GM12874 (cell line): ENCODE measurements around the gene EPC1.
A peak's percentile ranks its signal among the peaks of the same experiment; 100 is the strongest.

Experiments
- CTCF ChIP-seq: IDR thresholded peaks from 2 replicates; pipeline ENCODE4 v1.5.1; 2011; ENCODE audit warnings: low read depth, mild to moderate bottlenecking, control low read depth, low read length, moderate library complexity; ENCODE audit not compliant: insufficient read depth

The EPC1 gene

DNA sequence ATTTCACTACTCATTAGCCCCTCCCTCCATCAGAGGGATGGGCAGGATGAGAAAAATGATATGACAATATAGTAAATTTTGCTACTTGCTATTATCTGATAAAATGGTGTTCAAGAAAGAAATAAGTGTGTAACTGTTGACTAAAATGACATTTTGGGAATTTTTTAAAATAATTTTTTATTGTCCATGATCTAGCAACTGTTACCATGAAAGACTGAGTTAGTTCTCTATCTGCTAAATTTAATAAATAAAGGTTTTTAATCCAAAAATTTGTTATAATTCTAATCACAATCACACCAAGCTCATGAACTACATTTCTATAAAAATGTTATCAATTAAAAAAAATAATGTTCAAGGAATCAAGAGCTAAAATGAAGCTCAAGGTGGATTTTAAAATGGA is 28.7 kb upstream of the EPC1 start:
- TF ChIP-seq CTCF: no peak

- no peak for TF ChIP-seq CTCF
Measured at GRCh38 chr10:32374605-32375004, 27.6 kb upstream of the EPC1 start.

DNA sequence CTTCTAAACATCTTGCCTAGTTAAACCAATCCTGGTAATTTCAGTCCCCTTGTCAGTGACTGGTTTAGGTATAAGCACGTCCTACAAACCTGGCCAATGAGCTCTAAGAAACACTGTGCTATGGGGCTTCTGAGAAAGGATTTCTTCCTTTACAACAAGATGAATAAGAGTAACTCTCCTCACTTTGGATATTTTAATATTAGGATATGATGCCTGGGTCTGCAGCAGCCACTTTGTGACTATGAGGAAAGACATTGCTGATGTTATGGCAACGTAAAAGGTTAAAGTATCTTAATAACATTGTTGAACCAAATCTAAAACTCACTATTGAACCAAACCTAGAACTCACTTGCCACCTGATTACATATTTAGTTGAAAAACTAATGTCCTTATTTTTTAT is 26.5 kb upstream of the EPC1 start:
- TF ChIP-seq CTCF: no peak

GRCh38 chr10:32373031-32373430 is 26.1 kb upstream of the EPC1 start:
- no peak for TF ChIP-seq CTCF

GRCh38 chr10:32372000-32372875 is 25.3 kb upstream of the EPC1 start:
- TF ChIP-seq CTCF: no peak

DNA sequence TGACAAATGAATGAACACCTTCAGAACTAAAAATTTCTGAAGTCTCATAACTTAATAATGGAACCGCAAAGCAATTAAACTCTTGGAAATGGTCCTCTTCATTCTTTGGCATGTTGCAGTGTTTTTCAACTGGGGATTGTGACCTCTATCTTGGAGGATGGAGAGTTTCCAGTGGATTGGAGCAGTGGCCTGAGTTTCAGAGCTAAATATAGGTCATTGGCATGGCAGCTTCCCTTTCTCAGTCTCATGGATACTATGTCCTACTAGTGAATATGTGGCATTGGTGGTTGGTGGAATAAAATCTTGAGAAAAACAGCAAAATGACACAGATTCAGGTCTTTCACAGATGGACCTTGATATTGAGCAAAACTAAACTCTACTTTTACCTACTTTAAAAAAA is 24.1 kb upstream of the EPC1 start:
- TF ChIP-seq CTCF: no peak

- peak; percentile 60; the same call in 1 of the 2 replicates for TF ChIP-seq CTCF
Measured at GRCh38 chr10:32367793-32368453, 21.0 kb upstream of the EPC1 start.
